ENCODE results near the gene GMPPA.

- TF ChIP-seq POLR2A (IDR thresholded peaks at IDR 0.05; ENCODE audit: low read length), result no peak
- TF ChIP-seq GATA1 (IDR thresholded peaks at IDR 0.05; ENCODE audit: low read depth, low read length), result no peak
These were observed 26.0 kb upstream of the GMPPA start for GRCh38 chr2:219472629-219473187.
